Colonic mucosa (tissue), 4 donors: ENCODE data around the gene CNPY4. TPM values are rescaled to one million over a fixed set of nuclear protein-coding genes. Genes with fewer than 3 reads are reported as not detected.

Source experiments
- DNase-seq: peaks from one replicate; pipeline ENCODE4 v3.0.0-alpha.2; 2020
- H3K27ac ChIP-seq: fragments of 200-600 bp; one replicate; pipeline ENCODE4 v1.8.0; 2021
- H3K27me3 ChIP-seq: fragments of 200-600 bp; one replicate; pipeline ENCODE4 v1.8.0; 2021
- H3K36me3 ChIP-seq: fragments of 200-600 bp; one replicate; pipeline ENCODE4 v1.8.0; 2021
- H3K4me1 ChIP-seq: fragments of 200-600 bp; one replicate; pipeline ENCODE4 v1.8.0; 2021; ENCODE audit warnings: mild to moderate bottlenecking
- H3K4me3 ChIP-seq: fragments of 200-600 bp; one replicate; pipeline ENCODE4 v1.8.0; 2021
- H3K9ac ChIP-seq, 2 donors: one replicate each; pipeline ENCODE4 v1.7.0; 2013; ENCODE audit warnings: control low read depth in 2 of 2, low read depth in 2 of 2, low read length in 2 of 2
- H3K9me3 ChIP-seq: fragments of 200-600 bp; one replicate; pipeline ENCODE4 v1.8.0; 2021
- CTCF ChIP-seq: fragments of 200-600 bp; IDR thresholded peaks from one replicate; pipeline ENCODE4 v1.8.0; 2022; ENCODE audit warnings: antibody characterized with exemption, mild to moderate bottlenecking
- intact Hi-C: fragments of 100-400 bp; cut with DNase I; formaldehyde crosslinking; loops from one replicate; pipeline ENCODE4 v1.14.1; 2022
- total RNA-seq, 2 donors: library from RNA; stranded (reverse); fragmentation: NEBNext Ultra II Directional in 1 of 2; extraction: Animal tissue kit (Norgen Biotek cat#: 25700) in 1 of 2; gene quantifications; one replicate each; pipeline ENCODE4 v1.2.1, GENCODE V29; 2021
- donor health status: healthy.
- donor health status: DM: no; HTN: no; CAD: no.
- donor health status: DM: no; HTN: no; CAD: no.

CNPY4 gene
- 10 to 100 TPM in 1 of 2 donors, 1 to 10 TPM in 1; 8.4 to 10.6 TPM for total RNA-seq

GRCh38 chr7:100119072-100119969 is at the start of gene CNPY4, which contains the start of gene TAF6:
CNPY4 (plus strand) TSS chr7:100119634; CDS start chr7:100119745, 111 bp downstream.
TAF6 (minus strand) TSS chr7:100119358; CDS start chr7:100114209, 5,149 bp downstream.
- intact Hi-C loops: no loop called here

GRCh38 chr7:100069991-100070390 is 49.4 kb upstream of the CNPY4 start:
- H3K9me3 ChIP-seq: peaks cover 8% of the 10 kb centered on the region
- intact Hi-C loops: no loop called here

More at GRCh38 chr7:100119072-100119969, at the start of gene CNPY4, which contains the start of gene TAF6:
- Histone ChIP-seq H3K4me3 (peak within 1 kb of the TSS; percentile 79), H3K36me3 (no peaks in the 10 kb centered on the region), H3K9ac (peak within 1 kb of the TSS; percentile 52 to 70), H3K27me3 (no peaks in the 10 kb centered on the region), H3K27ac (peak within 1 kb of the TSS; percentile 77), H3K9me3 (no peaks in the 10 kb centered on the region), H3K4me1 (peaks cover 6% of the 10 kb centered on the region)
- TF ChIP-seq CTCF: no peak
- DNase-seq: peak; percentile 96

GRCh38 chr7:100071018-100071723 is 48.3 kb upstream of the CNPY4 start:
- TF ChIP-seq CTCF: no peak
- peaks cover 8% of the 10 kb centered on the region for H3K9me3 ChIP-seq
- no peak overlapping the region for H3K4me3 ChIP-seq
- intact Hi-C loops: no loop called here
- no peak for DNase-seq
- H3K27me3 ChIP-seq: no peaks in the 10 kb centered on the region
- H3K9ac ChIP-seq: no peak overlapping the region
- peaks cover 36% of the 10 kb centered on the region for H3K36me3 ChIP-seq
- H3K27ac ChIP-seq: no peak overlapping the region
- no peaks in the 10 kb centered on the region for H3K4me1 ChIP-seq

More at GRCh38 chr7:100069991-100070390, 49.4 kb upstream of the CNPY4 start:
- no peaks in the 10 kb centered on the region for H3K4me1 ChIP-seq
- H3K36me3 ChIP-seq: peaks cover 36% of the 10 kb centered on the region
- DNase-seq: no peak
- TF ChIP-seq CTCF: no peak
- H3K27me3 ChIP-seq: no peaks in the 10 kb centered on the region
- H3K9ac ChIP-seq: no peak overlapping the region
- no peak overlapping the region for H3K4me3 ChIP-seq
- no peak overlapping the region for H3K27ac ChIP-seq

- no peak for DNase-seq
- Histone ChIP-seq H3K4me1 (no peaks in the 10 kb centered on the region), H3K9me3 (peaks cover 8% of the 10 kb centered on the region), H3K27me3 (no peaks in the 10 kb centered on the region), H3K36me3 (peaks cover 36% of the 10 kb centered on the region), H3K9ac (no peak overlapping the region), H3K27ac (no peak overlapping the region), H3K4me3 (no peak overlapping the region)
- intact Hi-C loops: no loop called here
- TF ChIP-seq CTCF: no peak
Measured at GRCh38 chr7:100072462-100072861, 47.0 kb upstream of the CNPY4 start.

GRCh38 chr7:100074841-100075240 is 44.6 kb upstream of the CNPY4 start:
- no peak overlapping the region for H3K9ac ChIP-seq
- no peaks in the 10 kb centered on the region for H3K27me3 ChIP-seq
- no peak for DNase-seq
- H3K4me3 ChIP-seq: no peak overlapping the region
- peaks cover 8% of the 10 kb centered on the region for H3K9me3 ChIP-seq
- H3K27ac ChIP-seq: no peak overlapping the region
- intact Hi-C loops: no loop called here
- H3K36me3 ChIP-seq: peaks cover 36% of the 10 kb centered on the region
- TF ChIP-seq CTCF: no peak
- H3K4me1 ChIP-seq: peaks cover 10% of the 10 kb centered on the region
